Heart right ventricle (tissue), 16 donors: ENCODE results near the gene CHMP1A. TPM values are rescaled to one million over a fixed set of nuclear protein-coding genes. Genes with fewer than 3 reads are reported as not detected.

Experiments
- ATAC-seq, 8 donors: fragments of 200-7000 bp; cut with Tn5 transposase; one replicate each; pipeline ENCODE4 v1.9.1; 2020; ENCODE audit warnings: mild to moderate bottlenecking in 8 of 8, moderate library complexity in 8 of 8, moderate number of reproducible peaks in 1 of 8
- DNase-seq, 2 donors: peaks; one replicate each; pipeline ENCODE4 v3.0.0-alpha.2; 2020
- H3K27ac ChIP-seq, 10 donors: fragments of 200-600 bp; sonication (generic) in 2 of 10; one replicate each; pipeline versions ENCODE4 v1.5.0 to v1.8.0; 2020 to 2022; ENCODE audit warnings: mild to moderate bottlenecking in 3 of 10
- H3K27me3 ChIP-seq, 7 donors: fragments of 200-600 bp; one replicate each; pipeline ENCODE4 v1.8.0; 2021 to 2022; ENCODE audit warnings: mild to moderate bottlenecking in 2 of 7
- H3K36me3 ChIP-seq, 9 donors: fragments of 200-600 bp; sonication (generic) in 1 of 9; one replicate each; pipeline versions ENCODE4 v1.5.0 to v1.8.0; 2020 to 2022; ENCODE audit warnings: mild to moderate bottlenecking in 2 of 9
- H3K4me1 ChIP-seq, 9 donors: fragments of 200-600 bp; sonication (generic) in 1 of 9; one replicate each; pipeline versions ENCODE4 v1.5.0 to v1.8.0; 2020 to 2022; ENCODE audit warnings: mild to moderate bottlenecking in 4 of 9
- H3K4me3 ChIP-seq, 10 donors: fragments of 200-600 bp; sonication (generic) in 2 of 10; one replicate each; pipeline versions ENCODE4 v1.5.0 to v1.8.0; 2020 to 2022; ENCODE audit warnings: mild to moderate bottlenecking in 7 of 10, moderate library complexity in 2 of 10
- H3K9me3 ChIP-seq, 11 donors: fragments of 200-600 bp in 10 of 11; sonication (generic) in 2 of 11; one replicate each; pipeline versions ENCODE4 v1.5.0 to v1.8.0; 2013 to 2022; ENCODE audit warnings: mild to moderate bottlenecking in 2 of 11, control low read depth in 1 of 11, moderate library complexity in 1 of 11
- WGBS, 2 donors: extraction: QIAGEN DNeasy Blood & Tissue Kit; methylation state at CpG; one replicate each; pipeline ENCODE4 v1.1.7; 2013; ENCODE audit warnings: inconsistent platforms in 1 of 2; 5-methylcytosine and 5-hydroxymethylcytosine counted together
- intact Hi-C, 10 donors: fragments of 100-400 bp; cut with DNase I; formaldehyde crosslinking; loops; one replicate each; pipeline versions ENCODE4 v1.11.1 to v1.14.2; 2022
- polyA plus RNA-seq, 2 donors: library from polyadenylated mRNA; stranded (reverse); fragments of 200-250 nt; gene quantifications; one replicate each; pipeline ENCODE4 v1.2.3, GENCODE V29; 2013
- total RNA-seq, 10 donors: library from RNA; stranded (reverse); fragmentation: NEBNext Ultra II Directional in 3 of 10; extraction: Animal tissue kit (Norgen Biotek cat#: 25700) in 3 of 10; gene quantifications; one replicate each; pipeline versions ENCODE4 v1.2.1 to v1.2.4, GENCODE V29; 2021 to 2023
- TF ChIP-seq, protein P1 (sequence below), 9 donors: fragments of 200-600 bp; sonication (generic) in 2 of 9; IDR thresholded peaks; one replicate each; pipeline versions ENCODE4 v1.5.0 to v1.8.0; 2021 to 2022; ENCODE audit warnings: antibody characterized with exemption in 9 of 9, mild to moderate bottlenecking in 5 of 9, moderate library complexity in 1 of 9
- donor health status: Arrhythmogenic right ventricular cardiomyopathy.
- donor health status: ischemic (EF 13 %, LVEDD 7.1; RV severe dilation, severe dysfunction).
- donor health status: healthy with polysubstance abuse.
- donor health status: DM: no; HTN: yes; CAD: no.
- donor health status: DM: no; HTN: no; CAD: no.
- donor health status: ischemic (EF 25% LVEDD 6.9; RV normal size, moderate dysfunction).
- donor health status: ischemic (EF 25% LVEDD 5.7; RV mildly dilated, moderate dysfunction).
- donor health status: healthy.
- donor health status: DM: yes; HTN: yes; CAD: no.
- donor health status: Ischemic cardiomyopathy.
- donor health status: ischemic (EF 35%, LVEDD 5.7; RV mildly dilated, moderate dysfunction).
- donor health status: nonischemic (EF 11% LVEDD 7.7; RV severe dilation, severe dysfunction).
- donor health status: DM: yes; HTN: yes; CAD: no.
- donor health status: PGD.
- donor health status: ischemic (EF 29% LVEDD 5.4; RV normal size, mild dysfunction).
- donor health status: nonischemic (EF 23%, LVEDD 6.1; RV moderate dilation, normal function).

The CHMP1A gene
- total and polyA plus RNA-seq, 12 donors, result 30.6 to 71.4 (median 36.7) TPM

DNA sequence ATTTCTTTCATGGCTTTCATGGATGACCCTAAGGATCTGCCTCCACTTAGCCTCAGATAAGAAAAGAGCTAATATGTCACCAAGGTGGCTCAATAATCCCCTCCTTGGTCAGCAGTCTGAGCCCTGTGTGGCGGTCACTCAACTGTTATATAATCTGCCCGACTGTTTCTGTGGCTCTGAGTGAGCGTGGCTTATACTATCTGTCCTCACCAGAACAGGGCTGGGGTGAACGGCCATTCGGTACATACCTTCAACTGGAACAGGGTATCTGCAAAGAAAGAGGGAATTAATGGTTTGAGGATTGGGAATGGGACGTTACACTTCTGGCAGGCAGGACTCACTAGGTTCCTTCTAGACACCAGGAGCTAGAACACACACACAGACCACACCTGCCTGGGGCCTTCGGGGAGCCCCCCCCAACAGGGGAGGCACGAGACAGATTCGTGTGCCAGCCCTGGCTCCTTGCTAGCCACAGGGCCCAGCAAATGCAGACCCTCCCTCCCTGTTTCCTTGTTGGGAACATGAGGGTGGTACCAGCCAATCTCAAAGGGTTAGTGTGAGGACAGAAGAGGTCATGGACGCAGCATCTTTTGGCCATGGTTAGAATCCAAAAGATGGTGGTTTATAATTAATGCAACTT is 3.7 kb downstream of the CHMP1A start:
- no peaks in the 10 kb centered on the region for H3K9me3 ChIP-seq
- 89% methylated on average over 10 of the region's 10 CpGs for WGBS, 2 donors

DNA sequence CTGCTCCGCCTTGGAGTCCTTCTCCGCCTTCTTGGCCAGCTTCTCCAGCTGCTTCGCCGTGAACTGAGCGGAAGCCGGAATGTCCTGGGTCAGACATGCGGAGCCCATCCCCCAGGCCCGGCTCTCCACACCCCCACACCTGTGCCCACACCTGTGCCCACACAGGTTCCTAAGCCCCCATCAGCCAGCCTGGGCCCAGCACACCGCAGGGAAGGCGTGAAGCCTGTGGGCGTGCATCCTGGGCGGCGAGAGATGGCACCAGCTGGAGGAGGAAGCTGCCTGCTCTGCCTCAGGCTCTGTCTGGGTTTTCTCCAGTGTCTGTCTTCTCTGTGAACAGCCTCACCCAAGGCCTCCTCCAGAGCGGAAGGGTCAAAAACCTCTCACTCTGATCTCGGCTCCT is 5.9 kb downstream of the CHMP1A start:
- Histone ChIP-seq H3K4me1 (peaks cover 2 to 13% (median 5%) of the 10 kb centered on the region in 9 donors), H3K9me3 (no peaks in the 10 kb centered on the region), H3K36me3 (peaks cover 0 to 67% (median 19%) of the 10 kb centered on the region in 9 donors), H3K4me3 (no peak overlapping the region), H3K27me3 (no peaks in the 10 kb centered on the region), H3K27ac (no peak overlapping the region)
- DNase-seq (no peak), ATAC-seq (no peak)
- intact Hi-C loops, result loop anchor here in 1 of 10 donors (10.0 kb wide), 1 partner anchor 223 kb away; the partner anchor contains the start of gene TCF25
- whole genome bisulfite sequencing, 2 donors, result 89 to 95% methylated on average over 15 of the region's 15 CpGs
- TF ChIP-seq, protein P1, sequence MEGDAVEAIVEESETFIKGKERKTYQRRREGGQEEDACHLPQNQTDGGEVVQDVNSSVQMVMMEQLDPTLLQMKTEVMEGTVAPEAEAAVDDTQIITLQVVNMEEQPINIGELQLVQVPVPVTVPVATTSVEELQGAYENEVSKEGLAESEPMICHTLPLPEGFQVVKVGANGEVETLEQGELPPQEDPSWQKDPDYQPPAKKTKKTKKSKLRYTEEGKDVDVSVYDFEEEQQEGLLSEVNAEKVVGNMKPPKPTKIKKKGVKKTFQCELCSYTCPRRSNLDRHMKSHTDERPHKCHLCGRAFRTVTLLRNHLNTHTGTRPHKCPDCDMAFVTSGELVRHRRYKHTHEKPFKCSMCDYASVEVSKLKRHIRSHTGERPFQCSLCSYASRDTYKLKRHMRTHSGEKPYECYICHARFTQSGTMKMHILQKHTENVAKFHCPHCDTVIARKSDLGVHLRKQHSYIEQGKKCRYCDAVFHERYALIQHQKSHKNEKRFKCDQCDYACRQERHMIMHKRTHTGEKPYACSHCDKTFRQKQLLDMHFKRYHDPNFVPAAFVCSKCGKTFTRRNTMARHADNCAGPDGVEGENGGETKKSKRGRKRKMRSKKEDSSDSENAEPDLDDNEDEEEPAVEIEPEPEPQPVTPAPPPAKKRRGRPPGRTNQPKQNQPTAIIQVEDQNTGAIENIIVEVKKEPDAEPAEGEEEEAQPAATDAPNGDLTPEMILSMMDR (IDR thresholded peaks at IDR 0.05), result no peak

More for the DNA sequence above, 3.7 kb downstream of the CHMP1A start:
- intact Hi-C loops, result loop anchor here in 1 of 10 donors (10.0 kb wide), 1 partner anchor 221 kb away; the partner anchor contains the start of gene TCF25
- no peak for DNase-seq
- no peak for ATAC-seq
- Histone ChIP-seq H3K27me3 (no peaks in the 10 kb centered on the region), H3K36me3 (peaks cover 0 to 52% (median 8%) of the 10 kb centered on the region in 9 donors), H3K27ac (no peak overlapping the region), H3K4me1 (peaks cover 9 to 24% (median 14%) of the 10 kb centered on the region in 9 donors), H3K4me3 (no peak overlapping the region)
- TF ChIP-seq, protein P1 (IDR thresholded peaks at IDR 0.05), result no peak

DNA sequence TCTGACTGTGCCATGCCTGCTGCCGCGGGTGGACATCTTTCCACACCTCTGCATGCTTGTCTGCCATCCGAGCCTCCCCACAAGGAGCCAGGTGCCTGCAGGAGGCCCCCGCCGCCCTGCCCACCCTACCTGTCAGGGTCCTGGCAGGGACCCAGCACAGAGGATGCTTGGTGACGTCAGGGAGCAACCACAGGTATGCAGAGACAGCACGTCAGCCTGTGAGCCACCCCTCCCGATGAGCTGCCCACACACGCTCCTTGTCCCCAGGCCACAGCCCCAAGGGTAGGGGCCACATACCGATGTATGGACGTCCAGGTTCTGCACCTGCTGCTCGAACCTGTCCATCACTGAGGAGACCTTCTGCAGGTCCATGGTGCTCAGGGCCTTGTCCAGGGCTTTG is 10.6 kb downstream of the CHMP1A start:
- WGBS, 2 donors, result 93 to 94% methylated on average over 12 of the region's 12 CpGs
- DNase-seq (no peak), ATAC-seq (no peak)
- Histone ChIP-seq H3K27ac (no peak overlapping the region), H3K27me3 (no peaks in the 10 kb centered on the region), H3K36me3 (peaks cover 0 to 72% (median 40%) of the 10 kb centered on the region in 9 donors), H3K9me3 (no peaks in the 10 kb centered on the region), H3K4me3 (no peak overlapping the region), H3K4me1 (peaks cover 0 to 7% (median 0%) of the 10 kb centered on the region in 9 donors)
- intact Hi-C loops, result loop anchor here in 5 of 10 donors (10.0 kb wide), 2 partner anchors 72 to 312 kb away; partner anchors contain the start of gene CPNE7 (in 3 of the 5)
- TF ChIP-seq, protein P1 (IDR thresholded peaks at IDR 0.05), result no peak

DNA sequence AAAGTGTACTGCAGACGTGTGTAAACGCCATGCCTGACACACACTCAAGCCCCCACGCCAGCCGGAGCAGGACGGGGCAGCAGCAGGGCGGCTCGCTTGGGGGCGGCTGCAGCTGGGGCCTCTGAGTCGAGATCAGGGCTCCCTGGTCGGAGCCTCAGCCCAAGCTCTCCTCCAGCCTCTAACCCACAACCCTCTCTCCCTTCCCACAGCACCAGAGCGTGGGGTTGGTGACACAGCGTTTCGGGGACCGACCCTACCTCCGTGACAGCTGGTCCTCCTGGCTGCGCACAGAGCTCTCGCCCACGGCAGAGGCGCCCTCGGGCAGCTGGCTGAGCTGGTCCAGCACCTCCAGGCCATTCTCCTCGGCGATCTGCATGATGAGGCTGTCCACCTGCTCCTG is 11.2 kb downstream of the CHMP1A start:
- no peak for ATAC-seq
- Histone ChIP-seq H3K27me3 (no peaks in the 10 kb centered on the region), H3K4me1 (peaks cover 0 to 14% (median 6%) of the 10 kb centered on the region in 9 donors), H3K4me3 (no peak overlapping the region), H3K36me3 (peaks cover 0 to 66% (median 40%) of the 10 kb centered on the region in 9 donors), H3K9me3 (no peaks in the 10 kb centered on the region), H3K27ac (no peak overlapping the region)
- DNase-seq, result no peak
- intact Hi-C loops, result loop anchor here in 5 of 10 donors (10.0 kb wide), 2 partner anchors 71 to 311 kb away; partner anchors contain the start of gene CPNE7 (in 3 of the 5)
- 96% methylated on average over 22 of the region's 22 CpGs for WGBS, 2 donors
- TF ChIP-seq, protein P1 (IDR thresholded peaks at IDR 0.05), result no peak
